NCI-H748 (cell line): ENCODE data around the gene AGO4.
A peak's percentile ranks its signal among the peaks of the same experiment; 100 is the strongest.
"Not testable (repeated sequence)": the region's sequence is repeated elsewhere in the genome, so short reads cannot be mapped to it uniquely, and the experiment has no call there.

ENCODE experiments used
- DNase-seq: peaks from one replicate; lab custom pipeline; 2025; ENCODE audit not compliant: unreplicated experiment; lab: John Stamatoyannopoulos, UW

AGO4 gene

DNA sequence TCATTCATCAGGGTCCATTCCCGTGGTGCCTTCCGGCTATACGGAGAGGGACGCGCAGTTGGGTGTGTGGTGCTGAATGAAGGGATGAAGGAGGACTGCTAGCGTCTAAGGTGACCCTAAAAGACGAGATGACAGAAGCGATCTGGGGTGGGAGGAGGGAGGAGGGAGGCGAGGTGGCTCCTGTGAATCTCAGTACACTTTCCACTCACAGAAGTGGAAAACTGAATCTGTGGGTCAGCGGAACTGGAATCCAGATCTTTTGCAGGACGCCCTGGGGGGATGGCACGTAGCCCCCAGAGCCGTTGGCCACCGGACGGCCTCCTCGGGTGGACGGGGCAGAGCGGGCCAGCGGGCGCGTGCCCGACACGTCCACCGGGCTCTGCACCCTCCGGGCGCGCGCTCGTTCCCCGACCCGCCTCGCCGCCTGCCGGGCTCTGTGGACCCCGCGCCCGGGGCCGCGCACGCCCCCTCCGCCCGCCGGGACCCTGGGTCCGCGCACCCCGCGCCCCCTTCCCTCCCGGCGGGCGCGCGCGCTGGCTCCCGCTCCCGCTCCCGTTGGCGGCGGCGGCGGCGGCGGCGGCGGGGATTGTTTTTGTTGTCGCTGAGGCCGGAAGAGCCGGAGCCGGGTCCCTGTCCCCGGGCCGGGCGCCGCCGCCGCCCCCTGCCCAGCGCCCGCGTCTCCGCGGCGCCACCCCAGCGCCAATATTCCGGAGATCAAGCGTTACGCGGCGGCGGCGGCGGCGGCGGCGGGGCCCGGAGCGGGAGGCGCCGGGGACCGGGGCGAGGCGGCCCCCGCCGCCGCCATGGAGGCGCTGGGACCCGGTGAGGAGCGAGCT, at the start of gene AGO4:
TSS of gene AGO4 (plus strand) at position 403 of the 836 bp plus-strand sequence. CDS start at position 804, 401 bp downstream.
- DNase-seq, result peak; percentile 54

DNA sequence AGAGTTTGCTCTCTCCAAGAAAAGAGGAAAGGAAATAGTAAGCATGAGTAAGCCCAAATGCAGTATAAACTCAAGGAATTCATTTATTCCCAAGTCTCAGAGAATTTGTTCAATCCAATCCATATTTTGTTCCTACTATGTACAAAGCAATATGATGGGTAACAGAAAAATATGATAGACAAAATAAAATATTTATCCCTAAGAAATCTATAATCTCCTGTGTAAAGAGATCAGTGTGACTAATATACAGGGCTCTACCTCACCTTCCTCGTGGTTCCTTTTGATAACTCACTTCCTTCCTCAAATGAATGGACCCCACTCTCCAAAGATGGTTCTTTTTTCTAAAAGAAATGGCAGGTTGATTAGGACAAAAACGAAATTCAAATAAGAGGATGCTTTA, 45.7 kb upstream of the AGO4 start:
- no peak for DNase-seq

DNA sequence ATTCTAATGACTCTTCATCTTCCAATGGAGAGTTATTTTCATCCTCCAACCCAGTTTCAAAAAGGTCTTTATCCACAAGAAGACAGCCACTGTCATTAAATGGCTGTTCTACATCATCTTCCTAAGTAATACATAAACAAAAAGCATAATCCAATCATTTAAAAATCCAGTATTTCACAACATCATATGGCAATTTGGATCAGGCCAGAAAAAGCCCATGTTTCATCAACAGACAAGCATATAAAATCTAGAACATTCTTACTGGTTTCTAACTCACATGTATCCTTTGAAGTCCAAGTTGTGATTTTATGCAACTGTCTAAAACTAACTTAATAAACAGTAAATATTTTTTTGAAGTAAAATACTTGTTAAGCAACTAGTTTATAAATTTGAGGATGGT, 44.6 kb upstream of the AGO4 start:
- DNase-seq, result no peak

DNA sequence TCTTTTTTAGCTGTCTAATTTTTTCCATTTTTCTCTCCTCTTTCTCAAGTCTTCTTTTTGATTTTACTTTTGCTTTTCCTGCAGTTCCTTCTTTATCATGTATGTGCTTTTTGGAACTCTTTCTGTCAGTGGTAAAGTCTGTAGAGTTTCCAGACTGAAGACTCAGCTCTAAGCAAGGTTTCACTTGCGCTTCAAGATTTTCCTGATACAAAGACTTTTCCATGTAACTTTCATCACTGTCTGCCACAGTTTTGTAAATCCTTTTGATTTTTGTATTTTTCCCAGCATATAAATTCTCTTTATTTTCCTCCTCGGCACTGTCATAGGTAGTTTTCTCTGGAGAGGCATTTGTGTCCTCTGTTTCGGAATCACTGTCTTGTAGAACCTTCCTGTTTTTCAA, 43.5 kb upstream of the AGO4 start:
- no peak for DNase-seq

DNA sequence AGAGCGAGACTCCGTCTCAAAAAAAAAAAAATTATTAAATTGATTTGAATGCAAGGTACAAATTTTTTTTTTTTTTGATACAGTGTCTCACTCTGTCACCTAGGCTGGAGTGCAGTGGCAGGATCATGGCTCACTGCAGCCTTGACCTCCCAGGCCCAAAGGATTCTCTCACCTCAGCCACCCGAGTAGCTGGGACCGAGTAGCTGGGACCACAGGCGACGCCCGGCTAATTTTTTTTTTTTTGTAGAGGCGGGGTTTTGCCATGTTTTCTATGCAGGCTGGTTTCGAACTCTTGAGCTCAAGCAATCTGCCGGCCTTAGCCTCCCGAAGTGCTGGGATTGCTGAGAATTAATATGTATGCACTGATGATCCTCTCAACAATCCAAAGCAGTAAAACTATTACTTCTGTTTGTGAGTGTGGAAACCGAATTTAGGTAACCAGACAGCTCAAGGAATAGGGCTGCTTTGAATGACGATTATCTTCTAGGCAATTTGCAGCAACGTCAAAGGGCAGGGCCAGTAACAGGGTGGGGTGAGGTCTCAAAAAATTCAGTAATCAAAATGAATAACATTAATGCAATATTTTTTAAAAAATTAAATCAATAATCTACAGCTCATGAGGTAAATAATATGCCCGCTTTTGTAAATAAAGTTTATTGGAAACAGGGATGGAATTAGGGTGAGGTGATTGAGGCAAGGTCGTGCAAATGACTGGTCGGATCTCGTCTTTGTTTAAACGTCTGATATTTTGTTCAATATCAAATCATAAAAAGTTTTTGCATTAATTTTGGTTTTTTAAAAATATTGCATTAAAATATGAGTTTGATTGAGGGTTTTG, 39.2 kb upstream of the AGO4 start:
- no peak for DNase-seq

DNA sequence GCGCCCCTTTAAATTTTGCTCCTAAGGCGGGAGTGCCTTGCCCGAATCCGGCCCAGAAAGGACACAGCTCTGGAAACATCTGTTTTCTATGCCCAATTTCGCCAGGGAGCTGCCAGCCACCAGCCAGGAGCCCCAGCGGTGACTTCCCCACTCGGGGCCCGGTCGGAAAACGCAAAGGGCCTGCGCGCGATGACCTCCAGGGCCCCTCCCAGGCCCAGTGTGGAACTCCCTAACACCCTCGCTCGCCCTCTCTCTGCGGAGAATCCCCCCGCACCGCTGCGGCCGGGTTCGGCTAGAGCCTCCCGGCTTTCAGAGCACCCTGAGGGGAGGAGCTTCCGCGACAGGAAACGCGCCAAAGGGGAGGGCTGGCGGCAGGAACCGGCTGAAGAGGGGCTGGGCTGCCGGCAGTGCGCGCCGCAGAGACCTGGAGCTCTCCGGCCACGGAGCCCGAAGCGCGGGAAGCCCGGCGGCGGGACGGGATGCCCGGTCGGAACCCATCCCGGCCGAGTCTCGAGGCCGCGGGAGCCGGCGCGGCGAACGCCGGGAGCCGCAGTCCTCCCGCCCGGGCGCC, 38.5 kb upstream of the AGO4 start:
- peak; percentile 88 for DNase-seq

DNA sequence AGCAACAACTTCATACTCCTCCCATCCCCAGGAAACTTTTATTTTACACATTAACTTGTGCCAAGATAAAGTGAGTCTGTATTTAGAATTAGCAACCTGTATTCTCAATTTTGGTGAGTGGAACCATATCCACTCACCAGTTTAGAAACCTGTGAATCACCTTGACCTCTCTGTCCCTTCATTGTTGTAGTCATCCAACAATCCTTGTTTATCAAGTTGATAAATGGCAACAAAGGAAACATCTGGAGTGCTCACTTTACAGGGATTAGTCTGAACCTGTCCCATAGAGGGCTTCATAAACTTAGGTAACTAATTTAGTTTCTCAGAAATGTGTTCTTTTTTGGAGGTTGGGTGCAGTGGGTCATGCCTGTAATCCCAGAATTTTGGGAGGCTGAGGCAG, 34.1 kb upstream of the AGO4 start:
- DNase-seq, result no peak

DNA sequence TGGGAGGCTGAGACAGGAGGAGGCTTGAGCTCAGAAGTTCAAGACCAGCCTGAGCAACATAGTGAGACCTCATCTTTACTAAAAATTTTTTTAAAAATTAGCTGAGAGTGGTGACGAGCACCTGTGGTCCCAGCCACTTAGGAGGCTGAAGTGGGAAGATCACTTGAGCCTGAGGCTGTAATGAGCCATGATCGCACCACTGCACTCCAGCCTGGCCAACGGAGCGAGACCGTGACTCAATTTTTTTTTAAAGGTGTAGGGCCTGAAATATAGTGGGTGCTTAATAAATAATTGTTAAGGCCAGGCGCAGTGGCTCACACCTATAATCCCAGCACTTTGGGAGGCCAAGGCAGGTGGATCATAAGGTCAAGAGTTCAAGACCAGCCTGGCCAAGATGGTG, 31.6 kb upstream of the AGO4 start:
- DNase-seq, result not testable (repeated sequence)

DNA sequence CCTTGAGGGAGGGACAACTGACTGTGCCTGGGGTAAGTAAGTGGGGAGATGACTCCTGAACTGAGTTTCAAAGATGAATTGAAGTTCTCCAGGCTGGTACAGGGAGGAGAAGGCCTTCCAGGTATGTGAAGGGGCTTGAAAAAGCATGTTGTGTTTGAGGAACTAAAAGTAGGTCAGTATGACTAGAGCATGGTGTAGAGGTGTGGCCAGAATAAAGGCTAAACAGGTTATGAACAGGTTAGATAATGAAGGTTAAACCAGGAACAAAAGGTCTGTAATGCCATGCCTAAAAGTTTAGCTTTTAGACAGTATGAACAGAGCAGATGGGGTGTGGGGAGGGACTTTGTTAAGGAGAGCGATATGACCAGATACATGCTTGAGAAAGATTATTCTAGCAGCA, 30.7 kb upstream of the AGO4 start:
- no peak for DNase-seq

DNA sequence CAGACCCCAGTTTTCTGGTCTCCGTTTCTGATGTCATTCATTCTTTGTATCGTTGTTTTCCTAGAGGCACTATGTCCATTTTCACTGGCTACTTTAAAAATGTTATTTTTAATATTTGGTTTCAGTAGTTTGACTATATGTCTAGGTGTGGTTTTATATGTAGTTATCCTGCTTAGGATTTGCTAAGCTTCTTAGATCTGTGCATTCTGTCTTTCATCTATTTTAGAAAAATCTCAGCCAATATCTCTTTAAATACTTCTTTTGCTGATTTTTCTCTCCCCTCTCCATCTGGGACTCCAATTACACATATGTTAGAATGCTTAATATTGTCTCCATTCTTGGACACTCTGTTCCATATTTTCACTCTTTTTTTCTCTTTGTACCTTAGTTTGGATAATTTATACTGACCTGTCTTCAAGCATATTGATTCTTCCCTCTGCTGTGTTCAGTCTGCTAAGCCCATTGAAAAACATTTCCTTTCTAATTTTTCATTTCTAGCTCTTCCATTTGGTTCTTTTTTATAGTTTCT, 24.7 kb upstream of the AGO4 start:
- DNase-seq, result no peak

DNA sequence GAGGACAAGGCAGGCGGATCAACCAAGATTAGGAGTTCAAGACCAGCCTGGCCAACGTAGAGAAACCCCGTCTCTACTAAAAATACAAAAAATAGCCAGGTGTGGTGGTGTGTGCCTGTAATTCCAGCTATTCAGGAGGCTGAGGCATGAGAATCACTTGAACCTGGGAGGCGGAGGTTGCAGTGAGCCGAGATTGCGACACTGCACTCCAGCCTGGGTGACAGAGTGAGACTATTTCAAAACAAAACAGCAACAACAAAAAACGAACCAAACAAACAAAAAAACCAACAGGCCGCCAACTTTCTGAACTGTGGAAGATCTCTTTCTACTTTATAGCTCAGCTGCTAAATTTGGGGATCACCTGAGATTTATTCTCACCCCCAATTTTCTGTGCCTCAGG, 23.5 kb upstream of the AGO4 start:
- DNase-seq, result not testable (repeated sequence)

DNA sequence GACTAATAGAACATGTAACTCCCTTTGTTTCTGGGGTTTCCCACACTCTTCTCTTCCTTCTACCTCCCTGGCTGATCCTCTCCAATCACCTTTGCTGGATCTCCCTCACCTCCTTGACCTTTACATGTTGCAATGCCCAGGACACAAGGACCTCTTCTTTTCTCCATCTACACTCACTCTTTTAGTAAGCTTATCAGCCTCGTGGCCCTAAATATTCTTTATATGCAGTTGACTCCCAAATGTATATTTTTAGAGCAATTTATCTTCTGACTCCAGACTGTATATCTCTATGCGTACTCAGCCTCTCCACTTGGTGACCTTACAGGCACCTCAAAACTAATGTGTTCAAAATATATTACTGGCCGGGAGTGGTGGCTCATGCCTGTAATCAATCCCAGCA, 19.7 kb upstream of the AGO4 start:
- DNase-seq, result no peak

DNA sequence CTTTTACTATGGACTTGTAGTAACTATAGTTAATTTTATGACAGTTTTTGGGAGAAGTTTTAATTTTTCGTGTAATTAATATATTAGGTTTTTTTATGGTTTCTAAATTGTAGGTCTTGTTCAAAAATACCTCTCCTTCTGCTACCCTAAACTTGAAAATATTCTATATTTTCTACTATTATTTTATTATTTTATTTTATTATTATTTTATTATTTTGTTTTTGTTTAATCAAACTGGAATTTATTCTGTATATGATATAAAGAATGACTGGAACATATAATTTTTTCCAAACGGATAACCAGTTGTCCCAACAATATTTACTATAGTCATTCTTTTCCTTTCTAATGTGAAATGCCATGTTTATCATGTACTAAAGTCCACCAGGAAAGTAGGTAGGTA, 17.1 kb upstream of the AGO4 start:
- DNase-seq, result no peak

DNA sequence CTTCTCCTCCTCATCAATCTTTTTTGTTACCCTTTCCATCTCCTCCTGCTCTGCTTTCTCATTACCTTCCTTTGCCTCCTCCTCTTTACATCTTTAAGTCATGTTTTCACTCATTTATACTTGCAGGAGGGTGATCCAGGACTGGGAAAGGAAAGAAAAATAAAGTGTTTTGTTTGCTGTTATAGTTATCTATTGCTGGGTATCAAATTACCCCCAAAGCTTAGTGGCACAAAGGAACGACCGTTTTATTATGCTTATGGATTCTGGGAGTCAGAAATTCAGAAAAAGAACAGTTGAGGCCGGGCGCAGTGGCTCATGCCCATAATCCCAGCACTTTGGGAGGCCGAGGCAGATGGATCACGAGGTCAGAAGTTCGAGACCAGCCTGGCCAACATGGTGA, 12.5 kb upstream of the AGO4 start:
- no peak for DNase-seq

DNA sequence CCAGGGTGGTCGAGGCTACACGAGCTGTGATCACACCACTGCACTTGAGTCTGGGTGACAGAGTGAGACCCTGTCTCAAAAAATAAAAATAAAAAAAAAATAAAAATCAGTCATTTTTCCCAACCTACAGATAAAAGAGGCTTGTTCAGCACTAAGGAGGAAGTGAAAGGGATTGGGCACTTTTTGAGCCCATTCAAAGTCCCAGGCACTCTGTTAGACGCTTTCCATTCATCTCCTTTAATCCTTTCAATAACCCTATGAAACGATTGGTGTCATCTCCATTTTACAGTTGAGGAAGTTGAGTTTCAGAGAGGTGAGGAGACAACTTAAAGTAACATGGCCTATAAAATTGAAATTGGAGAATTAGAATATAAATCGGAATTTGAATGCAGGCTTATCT, 10.4 kb upstream of the AGO4 start:
- DNase-seq, result no peak

DNA sequence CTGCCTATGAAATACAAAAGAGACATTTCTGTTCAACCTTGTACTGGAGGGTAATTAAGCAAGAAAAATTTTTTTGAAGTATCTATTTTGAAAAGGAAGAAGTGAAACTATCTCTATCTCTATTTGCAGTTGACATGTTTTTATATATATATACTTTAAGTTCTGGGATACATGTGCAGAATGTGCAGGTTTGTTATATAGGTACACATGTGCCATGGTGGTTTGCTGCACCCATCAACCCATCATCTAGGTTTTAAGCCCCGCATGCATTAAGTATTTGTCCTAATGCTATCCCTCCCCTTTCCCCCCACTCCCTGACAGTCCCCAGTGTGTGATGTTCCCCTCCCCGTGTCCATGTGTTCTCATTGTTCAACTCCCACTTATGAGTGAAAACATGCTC, 9.8 kb upstream of the AGO4 start:
- DNase-seq, result not testable (repeated sequence)

DNA sequence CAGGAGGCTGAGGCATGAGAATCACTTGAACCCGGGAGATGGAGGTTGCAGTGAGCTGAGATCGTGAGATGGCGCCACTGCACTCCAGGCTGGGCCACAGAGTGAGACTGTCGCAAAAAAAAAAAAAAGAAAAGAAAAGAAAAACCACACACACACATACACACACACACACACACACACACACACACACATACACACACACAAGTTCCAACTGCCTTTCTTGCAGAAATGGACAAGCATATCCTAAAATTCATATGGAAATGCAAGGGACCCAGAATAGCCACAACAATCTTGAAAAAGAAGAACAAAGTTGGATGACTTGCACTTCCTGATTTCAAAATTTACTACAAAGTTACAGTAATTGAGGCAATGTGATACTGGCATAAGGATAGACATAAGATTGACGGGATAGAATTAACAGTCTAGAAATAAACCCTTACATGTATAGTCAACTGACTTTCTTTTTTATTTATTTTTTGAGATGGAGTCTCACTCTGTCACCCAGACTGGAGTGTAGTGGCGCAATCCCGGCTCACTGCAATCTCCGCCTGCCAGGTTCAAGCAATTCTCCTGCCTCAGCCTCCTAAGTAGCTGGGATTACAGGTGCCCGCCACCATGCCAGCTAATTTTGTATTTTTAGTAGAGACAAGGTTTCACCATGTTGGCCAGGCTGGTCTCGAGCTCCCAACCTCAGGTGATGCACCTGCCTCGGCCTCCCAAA, 7.5 kb upstream of the AGO4 start:
- DNase-seq, result not testable (repeated sequence)

DNA sequence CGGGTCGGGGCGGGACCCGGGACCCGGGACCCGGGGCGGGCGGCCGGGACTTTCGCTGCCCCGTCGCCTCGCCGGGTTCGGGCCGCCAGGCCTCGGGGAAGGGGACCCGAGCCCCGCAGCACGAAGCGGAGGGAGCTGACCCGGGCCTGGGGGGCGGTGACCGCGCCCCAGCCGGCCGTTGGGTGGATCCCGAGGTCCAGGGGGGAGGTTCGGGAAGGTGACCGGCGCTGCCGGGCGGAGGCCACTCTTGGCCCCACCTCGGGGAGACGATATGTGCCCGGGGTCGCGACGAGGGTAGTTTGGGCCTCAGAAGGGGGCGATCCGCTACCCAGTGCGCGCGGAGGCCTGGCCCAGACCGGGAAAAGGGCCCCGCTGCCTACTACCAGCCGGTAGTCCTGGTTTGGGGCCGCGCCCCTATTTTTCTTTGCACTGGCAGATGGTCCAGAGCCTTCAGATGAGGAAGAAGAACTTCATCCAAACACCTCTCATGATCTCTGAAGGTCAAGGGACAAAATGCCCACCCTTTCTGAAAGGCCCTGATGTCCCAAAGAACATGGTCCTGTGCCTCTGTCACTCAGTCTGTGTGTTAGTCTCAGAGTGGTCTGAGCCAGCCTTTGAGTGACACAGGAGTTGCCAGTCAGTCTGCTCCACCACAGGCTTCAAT, 766 bp downstream of the AGO4 start:
- DNase-seq, result peak; percentile 13

DNA sequence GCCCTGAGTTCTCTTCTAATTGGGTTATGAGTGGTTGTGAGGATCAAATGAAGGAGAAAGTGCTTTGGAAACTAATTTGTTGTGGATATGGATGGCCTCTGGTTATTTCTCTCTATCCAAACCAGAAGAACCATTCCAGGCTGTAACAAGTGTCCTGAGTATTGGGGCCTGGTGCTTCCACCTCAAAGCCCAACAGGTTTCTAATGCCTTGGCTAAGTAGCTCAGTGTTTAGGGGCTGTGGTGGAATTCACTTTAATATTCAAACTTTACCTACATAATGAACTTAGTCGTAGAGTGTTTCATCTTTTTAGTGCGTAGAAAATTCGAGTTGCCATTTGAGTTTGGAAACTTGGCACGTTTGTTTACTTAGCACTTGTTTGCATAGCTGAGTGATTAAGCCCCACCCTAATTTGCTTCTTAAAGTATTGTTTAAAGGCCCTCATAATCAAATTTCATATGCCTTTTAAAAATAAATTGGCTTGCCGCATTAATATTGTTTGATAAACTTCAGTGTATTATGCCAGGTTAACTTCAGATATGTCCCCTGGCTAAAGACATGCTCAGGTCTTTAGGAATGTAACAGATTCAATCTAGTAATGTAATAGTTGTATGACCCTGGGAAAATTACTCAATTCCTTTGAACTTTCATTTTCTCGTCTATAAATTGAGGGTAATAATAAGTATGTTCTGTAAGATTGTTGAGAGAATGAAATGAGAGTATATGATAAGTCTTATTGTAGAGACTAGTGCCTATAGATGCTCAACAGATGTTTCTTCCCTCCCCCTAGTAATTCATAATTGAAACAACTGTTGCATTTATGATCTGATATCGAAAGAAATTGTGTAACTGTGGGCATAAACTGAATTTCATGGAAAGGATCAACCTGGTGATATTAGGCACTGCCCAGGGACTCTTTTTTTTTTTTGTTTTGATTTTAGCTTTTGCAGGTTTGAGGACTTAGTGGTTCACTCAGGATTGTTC, 1.6 kb downstream of the AGO4 start:
- peak; percentile 13 for DNase-seq
